HUES64 (cell line): ENCODE data around the gene CBY2. TPM values are rescaled to one million over a fixed set of nuclear protein-coding genes. Genes with fewer than 3 reads are reported as not detected.
"Not testable (repeated sequence)": the region's sequence is repeated elsewhere in the genome, so short reads cannot be mapped to it uniquely, and the experiment has no call there.

Source experiments
- H3K27ac ChIP-seq: 2 replicates; pipeline ENCODE4 v1.7.0; 2013; ENCODE audit warnings: low read depth, low read length, inconsistent platforms
- H3K27me3 ChIP-seq: 2 replicates; pipeline ENCODE4 v1.6.1; 2013; ENCODE audit warnings: mild to moderate bottlenecking, low read length; ENCODE audit not compliant: insufficient read depth
- H3K36me3 ChIP-seq: 2 replicates; pipeline ENCODE4 v1.6.1; 2013; ENCODE audit warnings: mild to moderate bottlenecking, low read length; ENCODE audit not compliant: insufficient read depth
- H3K4me1 ChIP-seq: 2 replicates; pipeline ENCODE4 v1.6.1; 2013; ENCODE audit warnings: mild to moderate bottlenecking, low read length, moderate library complexity; ENCODE audit not compliant: insufficient read depth
- H3K4me3 ChIP-seq: 2 replicates; pipeline ENCODE4 v1.5.1; 2013; ENCODE audit warnings: mild to moderate bottlenecking, low read length, moderate library complexity
- H3K9ac ChIP-seq: 2 replicates; pipeline ENCODE4 v1.6.1; 2013; ENCODE audit warnings: mild to moderate bottlenecking, low read depth, low read length
- H3K9me3 ChIP-seq: 2 replicates; pipeline ENCODE4 v1.6.1; 2013; ENCODE audit warnings: low read depth, low read length; ENCODE audit not compliant: insufficient read depth
- WGBS: fragments of 150-250, 120-280 bp; methylation state at CpG from one replicate; pipeline ENCODE4 v1.1.7; 2013; ENCODE audit warnings: missing lambda C conversion rate; 5-methylcytosine and 5-hydroxymethylcytosine counted together
- polyA plus RNA-seq, 2 experiments: library from polyadenylated mRNA; stranded (reverse); fragments of 50-300 nt; gene quantifications; one replicate each; pipeline ENCODE4 v1.2.3, GENCODE V29; 2013

Gene CBY2
- polyA plus RNA-seq (2013, experiment 1 of 2) = not detected
- not detected for polyA plus RNA-seq (2013, experiment 2 of 2)

GRCh38 chr13:45702088-45702487, at the start of gene CBY2:
Gene CBY2, plus strand, starts transcription at chr13:45702320. Its CDS starts 71 bp downstream, at chr13:45702391.
- H3K4me1 ChIP-seq = peaks cover 14% of the 10 kb centered on the region; the same call in 1 of the 2 replicates
- WGBS = 67% methylated on average over 1 of the region's 1 CpG
- no peaks in the 10 kb centered on the region for H3K27me3 ChIP-seq
- no peak within 1 kb of the TSS for H3K27ac ChIP-seq
- no peak within 1 kb of the TSS for H3K4me3 ChIP-seq
- H3K9ac ChIP-seq = no peak within 1 kb of the TSS
- no peaks in the 10 kb centered on the region for H3K36me3 ChIP-seq
- no peaks in the 10 kb centered on the region for H3K9me3 ChIP-seq

- no peaks in the 10 kb centered on the region for H3K4me1 ChIP-seq
- no peak overlapping the region for H3K27ac ChIP-seq
- no peaks in the 10 kb centered on the region for H3K9me3 ChIP-seq
- H3K4me3 ChIP-seq = no peak overlapping the region
- WGBS = 92% methylated on average over 5 of the region's 5 CpGs
- H3K9ac ChIP-seq = no peak overlapping the region
- no peaks in the 10 kb centered on the region for H3K27me3 ChIP-seq
- no peaks in the 10 kb centered on the region for H3K36me3 ChIP-seq
Observed at GRCh38 chr13:45654633-45655349, 47.3 kb upstream of the CBY2 start.

- 89% methylated on average over 5 of the region's 5 CpGs for WGBS
- Histone ChIP-seq H3K36me3 (no peaks in the 10 kb centered on the region), H3K27me3 (no peaks in the 10 kb centered on the region), H3K9ac (no peak overlapping the region), H3K4me3 (no peak overlapping the region), H3K9me3 (no peaks in the 10 kb centered on the region), H3K27ac (no peak overlapping the region), H3K4me1 (no peaks in the 10 kb centered on the region)
Observed at GRCh38 chr13:45658586-45659235, 43.4 kb upstream of the CBY2 start.

GRCh38 chr13:45659536-45659935, 42.6 kb upstream of the CBY2 start:
- 85% methylated on average over 3 of the region's 3 CpGs for WGBS
- Histone ChIP-seq H3K27me3 (no peaks in the 10 kb centered on the region), H3K9ac (no peak overlapping the region), H3K27ac (no peak overlapping the region), H3K9me3 (no peaks in the 10 kb centered on the region), H3K4me1 (no peaks in the 10 kb centered on the region), H3K36me3 (no peaks in the 10 kb centered on the region), H3K4me3 (no peak overlapping the region)

GRCh38 chr13:45660458-45660857, 41.7 kb upstream of the CBY2 start:
- 50% methylated on average over 1 of the region's 1 CpG for WGBS
- H3K4me1 ChIP-seq = not testable (repeated sequence)

GRCh38 chr13:45662162-45662561, 40.0 kb upstream of the CBY2 start:
- Histone ChIP-seq H3K36me3 (no peaks in the 10 kb centered on the region), H3K27me3 (no peaks in the 10 kb centered on the region), H3K4me3 (no peak overlapping the region), H3K9ac (no peak overlapping the region), H3K9me3 (no peaks in the 10 kb centered on the region), H3K27ac (no peak overlapping the region), H3K4me1 (no peaks in the 10 kb centered on the region)
- WGBS = 100% methylated on average over 1 of the region's 1 CpG

More at GRCh38 chr13:45660458-45660857, 41.7 kb upstream of the CBY2 start:
- H3K4me3 ChIP-seq, H3K9ac ChIP-seq, H3K9me3 ChIP-seq, H3K36me3 ChIP-seq, H3K27ac ChIP-seq, H3K27me3 ChIP-seq: not testable (repeated sequence)

- H3K9ac ChIP-seq, H3K27ac ChIP-seq, H3K4me1 ChIP-seq, H3K4me3 ChIP-seq, H3K27me3 ChIP-seq, H3K9me3 ChIP-seq, H3K36me3 ChIP-seq: not testable (repeated sequence)
- WGBS = no CpG with 5 or more reads among the region's 1 CpG
Observed at GRCh38 chr13:45662903-45663302, 39.2 kb upstream of the CBY2 start.

GRCh38 chr13:45669626-45670025, 32.5 kb upstream of the CBY2 start:
- not testable (repeated sequence) for H3K4me3 ChIP-seq, H3K9ac ChIP-seq, H3K27me3 ChIP-seq, H3K36me3 ChIP-seq, H3K27ac ChIP-seq, H3K9me3 ChIP-seq
- H3K4me1 ChIP-seq = peaks cover 10% of the 10 kb centered on the region; the same call in 1 of the 2 replicates
- WGBS = 56% methylated on average over 12 of the region's 14 CpGs

GRCh38 chr13:45670189-45670885, 31.8 kb upstream of the CBY2 start:
- Histone ChIP-seq H3K9me3 (no peaks in the 10 kb centered on the region), H3K4me3 (no peak overlapping the region), H3K27ac (no peak overlapping the region), H3K4me1 (peaks cover 14% of the 10 kb centered on the region; the same call in 1 of the 2 replicates), H3K36me3 (no peaks in the 10 kb centered on the region), H3K9ac (no peak overlapping the region), H3K27me3 (no peaks in the 10 kb centered on the region)
- 94% methylated on average over 5 of the region's 5 CpGs for WGBS

GRCh38 chr13:45674908-45675307, 27.2 kb upstream of the CBY2 start:
- Histone ChIP-seq H3K9ac (no peak overlapping the region), H3K36me3 (no peaks in the 10 kb centered on the region), H3K4me3 (no peak overlapping the region), H3K4me1 (peaks cover 33% of the 10 kb centered on the region), H3K27me3 (no peaks in the 10 kb centered on the region), H3K9me3 (no peaks in the 10 kb centered on the region; the same call in 1 of the 2 replicates), H3K27ac (no peak overlapping the region)
- WGBS = 55% methylated on average over 1 of the region's 1 CpG

GRCh38 chr13:45678282-45678681, 23.8 kb upstream of the CBY2 start:
- Histone ChIP-seq H3K9me3 (no peaks in the 10 kb centered on the region; the same call in 1 of the 2 replicates), H3K9ac (no peak overlapping the region), H3K27ac (no peak overlapping the region), H3K36me3 (no peaks in the 10 kb centered on the region), H3K27me3 (no peaks in the 10 kb centered on the region), H3K4me3 (no peak overlapping the region), H3K4me1 (peaks cover 45% of the 10 kb centered on the region)
